DOHH2 (cell line): ENCODE data around the gene SCUBE1.
A peak's percentile ranks its signal among the peaks of the same experiment; 100 is the strongest.

Source experiments
- H3F3A ChIP-seq: fragments of 200-600 bp; sonication (generic), shearing (Covaris generic); 2 replicates; pipeline ENCODE4 v1.6.0; 2016; ENCODE audit warnings: antibody characterized with exemption, mild to moderate bottlenecking; ENCODE audit not compliant: control insufficient read depth, insufficient read depth
- H3K27ac ChIP-seq: fragments of 200-600 bp; sonication (generic); 2 replicates; pipeline ENCODE4 v1.5.1; 2014; ENCODE audit warnings: low read depth, mild to moderate bottlenecking, low read length, moderate library complexity
- H3K27me3 ChIP-seq: fragments of 200-600 bp; sonication (generic); 2 replicates; pipeline ENCODE4 v1.6.1; 2014; ENCODE audit warnings: mild to moderate bottlenecking, low read length, mixed read lengths; ENCODE audit not compliant: control insufficient read depth
- H3K36me3 ChIP-seq: fragments of 200-600 bp; sonication (generic); 2 replicates; pipeline ENCODE4 v1.6.1; 2014; ENCODE audit warnings: mild to moderate bottlenecking, low read length, moderate library complexity, mixed read lengths; ENCODE audit not compliant: control insufficient read depth
- H3K4me1 ChIP-seq: fragments of 200-600 bp; sonication (generic); 2 replicates; pipeline ENCODE4 v1.6.1; 2014; ENCODE audit warnings: mild to moderate bottlenecking, low read length, mixed read lengths; ENCODE audit not compliant: control insufficient read depth
- H3K4me2 ChIP-seq: fragments of 200-600 bp; sonication (generic); 2 replicates; pipeline ENCODE4 v1.6.0; 2014; ENCODE audit warnings: mild to moderate bottlenecking, low read length, moderate library complexity
- H3K4me3 ChIP-seq: fragments of 200-600 bp; sonication (generic); 2 replicates; pipeline ENCODE4 v1.5.1; 2014; ENCODE audit warnings: mild to moderate bottlenecking, low read length, mixed read lengths
- H3K79me2 ChIP-seq: fragments of 200-600 bp; sonication (generic); 2 replicates; pipeline ENCODE4 v1.6.1; 2014; ENCODE audit warnings: mild to moderate bottlenecking, low read length, mixed read lengths; ENCODE audit not compliant: control insufficient read depth
- H3K9me2 ChIP-seq: fragments of 200-600 bp; sonication (generic); replicated peaks from 2 replicates; pipeline ENCODE4 v1.6.1; 2014; ENCODE audit warnings: mild to moderate bottlenecking, low read length, mixed read lengths; ENCODE audit not compliant: control insufficient read depth
- H3K9me3 ChIP-seq: fragments of 200-600 bp; sonication (generic); 2 replicates; pipeline ENCODE4 v1.6.1; 2014; ENCODE audit warnings: antibody characterized with exemption, low read length, mixed read lengths; ENCODE audit not compliant: control insufficient read depth, insufficient read depth
- H4K20me1 ChIP-seq: fragments of 200-600 bp; sonication (generic); 2 replicates; pipeline ENCODE4 v1.6.0; 2014; ENCODE audit warnings: low read depth, mild to moderate bottlenecking, antibody characterized with exemption, low read length, moderate library complexity; ENCODE audit not compliant: control insufficient read depth, insufficient read depth
- CTCF ChIP-seq: fragments of 200-600 bp; sonication (generic); IDR thresholded peaks from one replicate; pipeline ENCODE4 v1.5.1; 2014; ENCODE audit warnings: antibody characterized with exemption, mild to moderate bottlenecking, low read depth, low read length; ENCODE audit not compliant: poor library complexity, severe bottlenecking
- EZH2phosphoT487 ChIP-seq: fragments of 200-600 bp; sonication (generic); IDR thresholded peaks from 2 replicates; pipeline ENCODE4 v1.6.1; 2017; ENCODE audit warnings: borderline replicate concordance, mild to moderate bottlenecking, antibody characterized with exemption, low read length, moderate library complexity, mixed read lengths

SCUBE1 gene

GRCh38 chr22:43263645-43264514 is 79.3 kb downstream of the SCUBE1 start:
- Histone ChIP-seq H3K9me3 (no peaks in the 10 kb centered on the region), H3K4me1 (peaks cover 6% of the 10 kb centered on the region), H3K4me3 (no peak overlapping the region), H3K27me3 (peaks cover 41% of the 10 kb centered on the region), H3K9me2 (no peaks in the 10 kb centered on the region), H3K36me3 (no peaks in the 10 kb centered on the region), H3F3A (no peaks in the 10 kb centered on the region), H3K4me2 (no peak overlapping the region), H3K27ac (no peak overlapping the region), H3K79me2 (no peaks in the 10 kb centered on the region), H4K20me1 (no peaks in the 10 kb centered on the region)
- TF ChIP-seq CTCF (no peak), EZH2phosphoT487 (peak; percentile 84; the same call in 1 of the 2 replicates)

GRCh38 chr22:43262990-43263644 is 80.1 kb downstream of the SCUBE1 start:
- TF ChIP-seq EZH2phosphoT487 (no peak), CTCF (no peak)
- Histone ChIP-seq H3K9me3 (no peaks in the 10 kb centered on the region), H3K4me2 (no peak overlapping the region), H3K27ac (no peak overlapping the region), H3K9me2 (no peaks in the 10 kb centered on the region), H3K4me1 (peaks cover 6% of the 10 kb centered on the region), H3F3A (no peaks in the 10 kb centered on the region), H4K20me1 (no peaks in the 10 kb centered on the region), H3K4me3 (no peak overlapping the region), H3K27me3 (peaks cover 41% of the 10 kb centered on the region), H3K79me2 (no peaks in the 10 kb centered on the region), H3K36me3 (no peaks in the 10 kb centered on the region)

DNA sequence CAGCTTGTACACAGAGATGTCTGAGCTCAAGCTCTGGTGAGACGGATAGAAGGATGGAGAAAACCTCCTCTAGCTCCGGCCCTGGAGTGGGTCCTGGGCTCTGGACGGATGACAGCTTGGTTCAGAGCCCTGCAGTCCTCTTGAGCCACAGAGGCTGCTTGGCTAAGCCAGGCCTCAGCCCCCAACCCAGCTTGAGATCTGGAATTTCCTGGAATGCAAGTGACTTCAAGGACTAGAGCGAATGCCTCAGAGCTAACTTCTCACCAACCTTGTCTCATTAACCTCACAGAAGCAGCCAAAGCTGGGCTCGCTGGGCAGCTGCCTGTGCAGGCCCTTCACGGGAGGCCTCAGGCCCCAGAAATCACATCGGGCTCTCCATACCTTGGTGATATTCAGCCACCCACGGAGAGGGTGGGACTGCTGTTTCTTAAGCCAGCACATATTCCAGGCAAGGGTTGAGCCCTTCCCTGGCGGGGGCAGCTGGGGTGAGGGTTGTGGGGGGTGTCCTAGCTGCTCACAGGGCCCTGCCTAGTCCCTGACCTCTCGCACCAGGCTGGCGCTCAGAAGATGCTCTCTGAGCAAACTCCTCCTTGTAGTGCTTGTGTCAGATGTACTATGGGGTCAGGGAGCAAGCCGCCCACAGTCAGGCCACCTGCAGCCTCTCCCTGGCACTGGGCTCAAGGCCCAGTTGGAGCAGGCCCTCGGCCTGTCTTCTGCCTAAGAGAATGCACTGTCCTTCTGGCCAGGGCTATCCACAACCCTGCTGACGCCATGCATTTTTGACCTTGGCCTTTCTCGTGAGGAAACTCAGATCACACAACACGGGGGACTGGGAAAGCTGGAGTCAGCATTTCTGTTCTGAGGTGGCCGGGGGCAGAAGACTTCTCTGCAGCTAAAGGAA is 82.6 kb downstream of the SCUBE1 start:
- Histone ChIP-seq H3K36me3 (no peaks in the 10 kb centered on the region), H3K9me2 (no peaks in the 10 kb centered on the region), H3K27ac (no peak overlapping the region), H3K4me1 (peaks cover 6% of the 10 kb centered on the region), H3K4me2 (no peak overlapping the region), H4K20me1 (no peaks in the 10 kb centered on the region), H3F3A (no peaks in the 10 kb centered on the region), H3K4me3 (no peak overlapping the region), H3K9me3 (no peaks in the 10 kb centered on the region), H3K79me2 (no peaks in the 10 kb centered on the region), H3K27me3 (peaks cover 47% of the 10 kb centered on the region)
- TF ChIP-seq EZH2phosphoT487 (no peak), CTCF (no peak)
